Skeletal muscle tissue (tissue), 4 donors: ENCODE data around the gene ZNF768. TPM values are rescaled to one million over a fixed set of nuclear protein-coding genes. Genes with fewer than 3 reads are reported as not detected.
"Not testable (repeated sequence)": the region's sequence is repeated elsewhere in the genome, so short reads cannot be mapped to it uniquely, and the experiment has no call there.

Source experiments
- H3K27ac ChIP-seq: one replicate; pipeline ENCODE4 v1.7.0; 2013; ENCODE audit warnings: mild to moderate bottlenecking, low read depth, low read length, inconsistent platforms
- H3K27me3 ChIP-seq, 3 donors: one replicate each; pipeline ENCODE4 v1.7.0; 2013; ENCODE audit warnings: low read length in 3 of 3; ENCODE audit not compliant: control insufficient read depth in 3 of 3, insufficient read depth in 3 of 3
- H3K36me3 ChIP-seq, 3 donors: one replicate each; pipeline ENCODE4 v1.7.0; 2013; ENCODE audit warnings: low read length in 3 of 3; ENCODE audit not compliant: control insufficient read depth in 3 of 3, insufficient read depth in 3 of 3
- H3K4me1 ChIP-seq, 3 donors: one replicate each; pipeline ENCODE4 v1.7.0; 2013; ENCODE audit warnings: low read length in 3 of 3, mild to moderate bottlenecking in 3 of 3; ENCODE audit not compliant: control insufficient read depth in 3 of 3, insufficient read depth in 3 of 3
- H3K4me3 ChIP-seq, 3 donors: one replicate each; pipeline ENCODE4 v1.7.0; 2013; ENCODE audit warnings: low read length in 3 of 3
- H3K9ac ChIP-seq, 3 donors: one replicate each; pipeline ENCODE4 v1.7.0; 2013; ENCODE audit warnings: low read length in 3 of 3, mild to moderate bottlenecking in 3 of 3, moderate library complexity in 2 of 3, low read depth in 1 of 3
- H3K9me3 ChIP-seq, 3 donors: one replicate each; pipeline ENCODE4 v1.7.0; 2013; ENCODE audit warnings: low read length in 3 of 3; ENCODE audit not compliant: control insufficient read depth in 3 of 3
- total RNA-seq: library from RNA; depleted of rRNA; stranded (reverse); fragments of >200 nt; gene quantifications from one replicate; pipeline ENCODE4 v1.2.3, GENCODE V29; 2014
- donor health status: Osteomylitis.

Gene ZNF768
- total RNA-seq, 1 donor from 2014 or later: 23.5 TPM

DNA sequence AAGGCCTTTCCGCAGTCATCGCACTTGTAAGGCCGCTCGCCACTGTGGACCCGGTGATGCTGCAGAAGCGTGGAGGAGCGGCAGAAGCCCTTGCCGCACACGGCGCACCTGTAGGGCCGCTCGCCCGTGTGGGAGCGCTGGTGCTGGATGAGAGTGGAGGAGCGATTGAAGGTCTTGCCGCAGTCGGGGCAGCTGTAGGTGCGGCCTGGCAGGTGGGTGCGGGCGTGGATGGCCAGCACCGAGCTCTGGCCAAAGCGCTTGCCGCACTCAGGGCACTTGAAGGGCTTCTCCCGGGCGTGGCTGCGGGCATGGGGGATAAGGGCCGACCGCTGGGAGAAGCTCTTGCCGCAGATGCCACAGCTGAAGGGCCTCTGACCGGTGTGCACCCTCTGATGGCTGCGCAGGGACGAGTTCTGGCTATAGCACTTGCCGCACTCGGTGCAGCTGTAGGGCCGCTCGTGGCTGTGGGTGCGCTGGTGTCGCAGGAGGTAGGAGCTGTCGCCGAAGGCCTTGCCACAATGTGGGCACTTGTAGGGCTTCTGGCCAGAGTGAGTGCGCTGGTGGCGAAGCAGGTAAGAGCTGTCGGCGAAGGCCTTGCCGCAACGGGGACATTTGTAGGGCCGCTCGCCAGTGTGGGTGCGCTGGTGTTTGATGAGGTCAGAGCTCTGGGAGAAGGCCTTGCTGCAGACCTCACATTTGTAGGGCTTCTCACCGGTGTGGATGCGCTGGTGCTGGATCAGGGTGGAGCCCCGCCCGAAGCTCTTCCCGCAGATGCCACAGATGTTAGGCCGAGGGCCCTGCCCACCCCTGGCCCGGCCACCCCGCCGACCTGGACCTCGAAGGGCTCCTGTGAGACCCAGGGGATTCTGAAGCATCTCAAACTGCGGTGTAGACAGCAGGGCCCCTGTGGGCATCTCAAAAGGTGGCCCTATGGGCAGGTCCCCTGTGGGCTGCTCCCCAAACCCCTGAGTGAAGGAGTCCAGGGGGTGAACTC is 1.5 kb downstream of the ZNF768 start:
- Histone ChIP-seq H3K36me3 (peaks cover 4 to 8% (median 7%) of the 10 kb centered on the region in 3 donors), H3K27me3 (no peaks in the 10 kb centered on the region), H3K4me1 (peaks cover 18 to 44% (median 27%) of the 10 kb centered on the region in 3 donors), H3K4me3 (no peak overlapping the region), H3K9ac (peak overlapping the region in 1 of 3 donors; percentile 85), H3K9me3 (no peaks in the 10 kb centered on the region), H3K27ac (no peak overlapping the region)

DNA sequence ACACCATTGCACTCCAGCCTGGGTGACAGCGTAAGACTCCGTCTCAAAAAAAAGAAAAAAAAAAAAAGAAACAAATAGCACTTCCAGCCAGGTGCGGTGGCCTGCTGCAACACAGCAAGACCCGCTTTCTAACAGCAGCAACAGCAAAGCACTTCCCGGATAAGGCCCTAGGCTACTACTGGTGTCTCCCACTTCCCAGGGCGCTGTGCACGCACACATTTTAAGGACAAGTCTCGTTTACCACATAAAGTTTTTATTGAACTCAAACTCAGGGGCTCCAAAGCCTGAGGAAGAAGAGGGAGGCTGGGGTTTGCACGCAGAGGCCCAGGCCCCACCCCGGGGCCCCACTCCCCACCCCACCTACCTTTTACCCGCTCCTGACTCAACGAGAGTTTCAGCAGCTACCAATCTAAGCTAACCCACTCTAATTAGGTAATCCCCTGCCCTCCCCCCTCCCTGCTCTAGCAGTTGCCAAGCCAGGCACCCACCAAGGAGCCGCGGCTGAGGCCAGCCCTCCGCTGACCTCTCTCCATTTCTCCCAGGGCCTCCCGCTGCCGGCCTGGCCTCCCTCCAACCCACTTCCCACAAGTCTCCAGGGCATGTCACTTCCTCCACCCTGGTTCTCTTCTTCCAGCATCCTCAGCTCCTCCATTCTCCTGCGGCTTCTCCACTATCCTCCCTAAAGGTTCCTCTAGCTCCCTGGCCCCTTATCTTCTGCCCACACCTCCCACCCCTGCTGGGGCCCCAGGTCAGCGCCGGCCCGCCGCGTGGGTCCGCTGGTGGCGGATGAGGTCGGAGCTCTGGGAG is 2.4 kb downstream of the ZNF768 start:
- Histone ChIP-seq H3K27ac (no peak overlapping the region), H3K4me3 (no peak overlapping the region), H3K9me3 (no peaks in the 10 kb centered on the region), H3K36me3 (peaks cover 4 to 8% (median 7%) of the 10 kb centered on the region in 3 donors), H3K27me3 (no peaks in the 10 kb centered on the region), H3K9ac (peak overlapping the region in 1 of 3 donors; percentile 33), H3K4me1 (peaks cover 14 to 38% (median 23%) of the 10 kb centered on the region in 3 donors)

DNA sequence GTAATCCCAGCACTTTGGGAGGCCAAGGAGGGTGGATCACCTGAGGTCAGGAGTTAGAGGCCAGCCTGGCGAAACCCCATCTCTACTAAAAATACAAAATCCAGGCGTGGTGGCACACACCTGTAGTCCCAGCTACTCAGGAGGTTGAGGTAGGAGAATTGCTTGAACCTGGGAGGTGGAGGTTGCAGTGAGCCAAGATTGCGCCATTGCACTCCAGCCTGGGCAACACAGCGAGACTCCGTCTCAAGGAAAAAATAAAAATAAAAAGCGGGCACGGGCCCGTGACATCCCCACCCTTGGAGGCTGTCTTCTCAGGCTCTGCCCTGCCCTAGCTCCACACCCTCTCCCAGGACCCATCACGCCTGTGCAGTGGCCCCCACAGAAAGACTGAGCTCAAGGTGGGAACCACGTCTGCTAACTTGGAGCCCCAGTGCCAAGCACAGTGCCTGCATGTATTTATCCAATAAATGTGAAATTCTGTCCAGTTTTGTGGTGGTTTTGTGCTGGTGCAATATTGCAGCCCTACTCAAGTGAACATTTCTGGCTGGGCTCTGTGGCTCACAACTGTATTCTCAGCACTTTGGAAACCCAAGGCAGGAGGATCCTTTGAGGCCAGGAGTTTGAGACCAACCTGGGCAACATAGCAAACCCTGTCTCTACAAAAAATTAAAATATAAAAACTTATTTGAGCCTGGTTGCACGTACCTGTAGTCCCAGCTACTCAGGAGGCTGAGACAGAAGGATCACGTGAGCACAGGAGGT is 3.5 kb downstream of the ZNF768 start:
- not testable (repeated sequence) for H3K27ac ChIP-seq, H3K4me3 ChIP-seq, H3K36me3 ChIP-seq, H3K9ac ChIP-seq, H3K9me3 ChIP-seq, H3K27me3 ChIP-seq
- H3K4me1 ChIP-seq: peaks cover 6 to 29% (median 15%) of the 10 kb centered on the region in 3 donors

DNA sequence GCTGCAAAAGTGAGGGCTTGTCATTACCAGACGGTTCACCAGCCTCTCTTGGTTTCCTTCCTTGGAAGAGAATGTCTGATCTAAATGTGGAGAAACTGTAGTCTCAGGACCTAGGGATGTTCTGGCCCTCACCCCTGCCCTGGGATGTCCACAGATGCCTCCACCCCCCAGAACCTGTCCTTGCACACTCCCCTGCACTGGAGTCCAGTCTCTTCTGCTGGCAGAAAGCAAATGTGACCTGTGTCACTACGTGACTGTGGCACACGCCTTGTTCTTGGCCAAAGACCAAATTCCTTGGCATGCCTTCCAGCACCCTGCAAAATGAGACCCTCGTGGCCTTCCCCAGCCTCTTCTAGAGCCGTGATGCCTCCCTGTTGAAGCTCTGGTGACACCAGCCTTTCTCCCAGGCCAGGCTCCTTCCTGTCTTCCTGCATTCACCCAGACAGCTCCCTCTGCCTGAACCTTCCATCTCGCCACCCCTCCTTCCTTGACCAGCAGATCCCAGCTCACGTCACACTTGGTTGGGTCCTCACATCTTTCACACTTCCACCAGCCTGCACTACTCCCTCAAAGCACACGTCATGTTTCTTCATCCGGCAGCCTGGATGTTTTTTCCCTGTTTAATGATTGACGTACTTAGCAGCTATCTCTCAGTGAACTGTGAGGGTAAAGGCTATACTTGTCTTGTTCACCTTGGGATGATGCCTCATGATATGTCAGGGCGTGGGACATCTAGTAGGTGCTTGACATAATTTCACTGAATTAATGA is 4.3 kb downstream of the ZNF768 start:
- H3K9me3 ChIP-seq: no peaks in the 10 kb centered on the region
- no peak overlapping the region for H3K27ac ChIP-seq
- H3K36me3 ChIP-seq: peaks cover 4 to 8% (median 7%) of the 10 kb centered on the region in 3 donors
- H3K4me1 ChIP-seq: peaks cover 0 to 23% (median 11%) of the 10 kb centered on the region in 3 donors
- peaks cover 0 to 3% (median 0%) of the 10 kb centered on the region in 3 donors for H3K27me3 ChIP-seq
- H3K9ac ChIP-seq: peak overlapping the region; percentile 3 to 45 (median 13)
- no peak overlapping the region for H3K4me3 ChIP-seq

DNA sequence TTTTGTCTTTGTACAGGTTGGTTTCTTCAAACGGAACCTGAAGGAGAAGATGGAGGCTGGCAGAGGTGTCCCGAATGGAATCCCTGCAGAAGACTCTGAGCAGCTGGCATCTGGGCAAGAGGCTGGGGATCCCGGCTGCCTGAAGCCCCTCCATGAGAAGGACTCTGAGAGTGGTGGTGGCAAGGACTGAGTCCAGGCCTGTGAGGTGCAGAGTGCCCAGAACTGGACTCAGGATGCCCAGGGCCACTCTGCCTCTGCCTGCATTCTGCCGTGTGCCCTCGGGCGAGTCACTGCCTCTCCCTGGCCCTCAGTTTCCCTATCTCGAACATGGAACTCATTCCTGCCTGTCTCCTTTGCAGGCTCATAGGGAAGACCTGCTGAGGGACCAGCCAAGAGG is 4.9 kb downstream of the ZNF768 start:
- H3K27me3 ChIP-seq: peaks cover 0 to 3% (median 0%) of the 10 kb centered on the region in 3 donors
- no peak overlapping the region for H3K27ac ChIP-seq
- peak overlapping the region in 1 of 3 donors; percentile 45 for H3K9ac ChIP-seq
- H3K4me1 ChIP-seq: peaks cover 0 to 23% (median 11%) of the 10 kb centered on the region in 3 donors
- H3K36me3 ChIP-seq: peaks cover 4 to 8% (median 7%) of the 10 kb centered on the region in 3 donors
- no peak overlapping the region for H3K4me3 ChIP-seq
- H3K9me3 ChIP-seq: no peaks in the 10 kb centered on the region

DNA sequence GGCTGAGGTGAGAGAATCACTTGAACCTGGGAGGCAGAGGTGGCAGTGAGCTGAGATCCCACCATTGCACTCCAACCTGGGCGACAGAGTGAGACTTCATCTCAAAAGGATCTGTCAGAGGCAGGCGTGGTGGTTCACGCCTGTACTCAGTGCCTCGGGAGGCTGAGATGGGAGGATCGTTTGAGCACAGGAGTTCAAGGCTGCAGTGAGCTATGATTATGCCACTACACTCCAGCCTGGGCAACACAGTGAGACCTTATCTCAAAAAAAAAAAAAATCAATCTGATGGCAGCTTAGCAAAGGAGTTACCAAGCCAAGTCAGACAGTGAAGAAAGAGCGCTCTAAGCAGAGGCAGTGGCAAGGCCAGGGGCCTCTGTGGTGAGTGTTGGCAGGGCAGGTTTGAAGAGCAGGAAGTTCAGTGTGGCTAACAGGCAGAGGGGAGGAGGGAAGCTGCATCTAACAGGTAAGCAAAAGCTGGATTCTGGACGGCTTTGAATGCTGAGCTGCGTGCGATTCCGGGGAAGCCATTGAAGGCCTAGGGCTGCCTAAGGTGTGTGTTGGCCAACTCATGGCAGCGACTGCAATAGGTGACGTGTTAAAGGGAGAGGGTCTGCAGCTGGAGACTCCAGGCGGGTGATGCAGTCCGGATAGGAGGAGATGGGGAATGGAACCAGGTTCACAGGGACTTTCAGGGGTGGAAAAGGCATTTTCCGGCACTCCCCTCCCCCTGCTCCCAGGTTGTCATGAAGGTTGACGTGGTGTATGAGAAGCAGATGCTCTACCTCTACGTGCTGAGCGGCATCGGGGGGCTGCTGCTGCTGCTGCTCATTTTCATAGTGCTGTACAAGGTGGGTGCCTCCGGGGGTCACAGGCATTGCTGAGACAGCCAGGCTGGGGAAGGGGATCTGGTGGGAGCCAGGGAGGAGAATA is 7.0 kb downstream of the ZNF768 start:
- peaks cover 0 to 3% (median 0%) of the 10 kb centered on the region in 3 donors for H3K27me3 ChIP-seq
- H3K4me3 ChIP-seq: no peak overlapping the region
- no peaks in the 10 kb centered on the region for H3K9me3 ChIP-seq
- H3K27ac ChIP-seq: no peak overlapping the region
- peaks cover 0 to 10% (median 6%) of the 10 kb centered on the region in 3 donors for H3K4me1 ChIP-seq
- H3K9ac ChIP-seq: no peak overlapping the region
- H3K36me3 ChIP-seq: peaks cover 0 to 2% (median 2%) of the 10 kb centered on the region in 3 donors

DNA sequence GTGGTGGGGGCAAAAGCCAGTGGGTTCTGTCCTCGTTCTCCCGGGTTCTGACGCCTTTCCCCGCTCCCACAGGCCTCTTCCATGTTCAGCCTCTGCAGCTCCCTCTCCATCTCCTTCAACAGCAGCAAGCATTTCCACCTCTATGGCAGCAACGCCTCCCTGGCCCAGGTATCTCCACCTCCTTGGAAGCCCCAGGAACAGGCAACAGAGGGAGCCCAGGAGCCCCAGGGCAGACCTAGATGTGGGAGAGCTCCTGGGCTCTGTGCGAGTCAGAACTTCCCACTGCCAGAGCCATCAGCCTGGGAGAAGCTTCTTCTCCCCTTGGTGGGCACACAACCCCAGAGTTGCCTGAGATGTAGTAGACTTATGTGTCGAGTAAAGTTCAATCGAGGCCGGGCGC is 7.8 kb downstream of the ZNF768 start:
- Histone ChIP-seq H3K27me3 (peaks cover 0 to 3% (median 0%) of the 10 kb centered on the region in 3 donors), H3K4me1 (peaks cover 0 to 7% (median 6%) of the 10 kb centered on the region in 3 donors), H3K27ac (no peak overlapping the region), H3K9me3 (no peaks in the 10 kb centered on the region), H3K9ac (no peak overlapping the region), H3K4me3 (no peak overlapping the region), H3K36me3 (no peaks in the 10 kb centered on the region)

DNA sequence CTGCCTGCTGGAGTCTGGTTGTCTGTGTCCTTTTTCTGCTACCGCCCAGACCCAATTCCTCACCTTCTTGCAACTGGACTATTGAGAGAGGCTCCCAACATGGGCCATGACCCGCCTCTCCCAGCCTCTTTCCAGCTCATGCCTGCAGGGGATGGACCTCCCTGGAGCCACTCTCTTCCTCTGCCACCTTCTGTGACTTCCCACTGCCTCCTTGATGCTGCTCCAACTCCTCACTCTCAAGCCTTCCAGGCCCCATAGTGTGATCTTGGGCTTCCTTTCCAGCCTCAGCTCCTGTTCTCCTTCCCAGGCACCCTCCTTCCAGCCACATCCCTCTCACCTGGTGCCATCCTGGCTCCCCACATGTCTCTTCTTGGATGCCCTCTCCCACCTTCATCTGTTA is 11.1 kb downstream of the ZNF768 start:
- H3K9ac ChIP-seq: no peak overlapping the region
- peaks cover 0 to 3% (median 0%) of the 10 kb centered on the region in 3 donors for H3K27me3 ChIP-seq
- no peak overlapping the region for H3K4me3 ChIP-seq
- no peaks in the 10 kb centered on the region for H3K4me1 ChIP-seq
- H3K36me3 ChIP-seq: no peaks in the 10 kb centered on the region
- H3K9me3 ChIP-seq: no peaks in the 10 kb centered on the region
- no peak overlapping the region for H3K27ac ChIP-seq
